ENCODE data around the gene TTYH2.
A peak's percentile ranks its signal among the peaks of the same experiment; 100 is the strongest.
"Not testable (repeated sequence)": the region's sequence is repeated elsewhere in the genome, so short reads cannot be mapped to it uniquely, and the experiment has no call there.

The TTYH2 gene

DNA sequence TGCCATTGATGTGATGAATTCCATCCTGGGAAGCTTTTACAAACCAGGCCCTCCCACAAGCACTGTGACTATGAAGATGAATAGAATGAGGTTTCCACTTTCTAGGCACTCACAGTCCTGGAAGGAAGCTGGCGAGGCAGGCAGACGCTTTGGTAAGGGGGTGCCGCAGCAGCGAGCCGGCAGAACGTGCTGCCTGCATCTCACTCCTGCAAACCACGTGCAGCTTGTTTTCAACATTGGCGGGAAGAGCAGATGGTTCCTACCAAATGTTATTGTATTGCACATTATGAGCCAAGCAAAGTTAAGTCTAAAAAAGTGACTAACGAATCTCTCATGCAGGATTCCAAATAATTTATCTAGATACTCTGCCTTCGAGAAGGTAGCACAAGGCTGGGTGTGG, 57.0 kb downstream of the TTYH2 start:
- DNase-seq = no peak

DNA sequence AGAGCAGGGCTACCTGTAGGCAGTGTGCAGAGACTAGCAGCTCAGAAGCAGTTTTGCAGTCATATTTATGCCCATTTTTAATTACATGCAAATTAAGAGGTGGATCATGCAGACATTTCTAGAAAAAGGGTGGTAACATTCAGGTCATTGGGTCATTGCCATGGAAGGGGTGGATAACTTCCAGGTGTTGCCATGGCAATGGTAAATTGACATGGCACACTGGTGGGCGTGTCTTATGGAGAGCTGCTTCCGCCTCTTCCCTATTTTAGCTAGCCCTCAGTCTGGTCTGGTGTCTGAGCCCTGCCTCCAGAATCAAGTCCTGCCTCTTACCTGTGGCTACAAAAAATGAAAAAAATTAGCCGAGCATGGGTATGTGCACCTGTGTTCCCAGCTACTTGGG, 57.9 kb downstream of the TTYH2 start:
- no peak for DNase-seq

DNA sequence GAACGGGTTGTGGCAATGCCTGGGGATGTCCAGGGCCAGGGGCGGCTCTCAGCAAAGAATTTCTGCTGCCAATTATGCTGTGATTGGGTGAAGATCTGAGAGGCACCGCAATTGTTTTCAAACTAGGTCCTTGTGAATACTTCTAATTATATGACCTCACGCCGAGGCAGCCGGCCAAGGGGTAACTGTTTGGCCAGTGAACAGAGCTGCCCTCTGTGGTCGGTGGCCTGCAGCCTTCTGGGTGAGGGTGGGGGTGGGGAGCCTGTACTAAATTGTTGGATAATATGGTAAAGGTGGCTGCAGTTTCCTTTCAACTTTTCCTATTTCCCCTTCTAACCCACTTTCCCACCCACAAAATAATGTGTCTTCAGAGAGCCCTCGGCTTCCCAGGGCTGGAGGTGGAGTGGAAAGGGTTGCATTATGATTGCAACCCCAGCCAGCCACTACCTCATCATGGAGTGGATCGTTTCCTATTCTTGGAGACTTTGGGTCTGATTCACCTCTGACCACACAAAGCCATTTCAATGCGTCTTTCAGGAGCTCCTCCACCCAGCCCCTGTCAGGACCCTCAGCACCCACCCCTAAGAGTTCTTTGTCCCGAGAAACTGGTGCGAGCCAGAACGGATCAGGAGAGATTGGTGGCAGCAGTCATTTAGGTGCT, 58.7 kb downstream of the TTYH2 start:
- DNase-seq = no peak

GRCh38 chr17:74272731-74273201, 59.4 kb downstream of the TTYH2 start:
- no peak for DNase-seq

DNA sequence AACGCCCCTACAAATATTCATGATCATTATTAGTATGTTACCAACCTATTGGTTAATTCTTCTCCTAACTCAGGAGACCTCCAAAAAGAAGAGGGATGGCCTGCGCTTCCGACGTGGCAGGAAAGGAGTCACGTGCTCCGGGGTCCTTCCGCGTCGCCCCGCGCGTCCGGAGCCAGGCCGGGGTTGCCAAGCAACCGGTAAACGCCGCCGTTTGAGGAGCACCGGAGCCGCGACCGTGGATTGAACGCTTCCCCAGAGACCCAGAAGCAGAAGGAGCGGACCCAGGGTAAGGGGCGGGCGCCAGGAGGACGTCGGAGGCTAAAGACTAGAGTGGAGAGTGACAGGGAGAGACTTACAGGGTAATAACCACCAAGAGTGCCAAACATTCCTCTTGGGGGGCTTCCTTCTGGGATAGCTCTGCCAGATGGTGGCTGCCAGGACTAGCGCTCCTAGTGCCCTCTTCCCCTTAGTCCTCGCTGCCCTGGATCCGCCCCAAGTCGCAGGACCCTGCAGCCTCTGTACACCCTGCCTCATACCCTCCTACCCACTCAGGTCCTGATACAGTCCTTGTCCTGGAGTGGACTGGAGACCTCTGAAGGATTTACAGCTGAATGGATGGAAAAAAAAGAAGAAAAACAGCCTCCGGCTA, 60.8 kb downstream of the TTYH2 start, which contains the start of gene DNAI2:
TSS of gene DNAI2 (plus strand) at position 175 of the 649 bp plus-strand sequence. CDS start 7,584 bp downstream, outside the sequence.
- no peak for DNase-seq

GRCh38 chr17:74274709-74275340, 61.5 kb downstream of the TTYH2 start:
- no peak for DNase-seq

DNA sequence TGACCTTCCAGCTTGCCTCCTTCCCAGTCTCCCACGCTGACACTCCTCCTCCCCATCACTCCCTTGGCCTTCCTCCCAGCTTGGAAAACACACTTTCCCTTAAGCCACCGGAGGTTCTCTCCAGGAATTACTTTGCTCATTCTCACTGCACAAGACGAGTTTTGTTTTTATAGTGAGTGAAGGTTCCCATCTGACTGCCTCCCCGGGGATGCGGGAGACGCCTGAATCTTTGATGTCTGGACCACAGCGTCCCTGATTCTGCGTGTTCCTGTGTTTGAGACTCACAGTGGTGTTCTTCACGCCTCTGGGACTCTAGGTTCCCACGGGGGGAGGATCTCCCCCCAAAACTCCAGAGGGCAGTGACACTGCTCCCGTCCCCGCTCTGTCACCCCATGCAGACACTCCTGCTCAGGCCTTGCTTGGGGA, 62.7 kb downstream of the TTYH2 start:
- DNase-seq = no peak

DNA sequence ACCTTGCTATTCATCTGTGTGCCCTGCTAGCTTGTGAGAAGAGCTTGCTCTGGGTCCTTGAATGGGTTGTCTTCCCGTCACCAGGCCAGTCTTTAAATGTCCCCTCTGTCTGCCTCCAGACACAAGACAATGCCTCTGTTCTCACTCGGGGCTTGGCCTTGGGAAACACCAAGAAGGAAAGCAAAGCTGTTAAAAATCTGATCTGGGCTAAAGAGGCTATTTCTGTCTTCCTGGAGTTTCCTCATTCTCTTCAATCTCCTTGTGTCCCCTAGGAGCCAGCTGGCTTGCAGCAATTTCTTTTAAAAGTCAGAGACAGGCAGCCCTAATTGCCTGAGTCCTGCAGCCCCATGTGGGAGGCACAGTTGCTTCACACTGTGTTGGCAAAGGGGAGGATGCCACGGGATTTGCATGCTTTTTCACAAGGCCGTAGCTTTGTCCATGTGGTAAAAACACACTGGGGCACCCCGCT, 63.2 kb downstream of the TTYH2 start:
- no peak for DNase-seq

DNA sequence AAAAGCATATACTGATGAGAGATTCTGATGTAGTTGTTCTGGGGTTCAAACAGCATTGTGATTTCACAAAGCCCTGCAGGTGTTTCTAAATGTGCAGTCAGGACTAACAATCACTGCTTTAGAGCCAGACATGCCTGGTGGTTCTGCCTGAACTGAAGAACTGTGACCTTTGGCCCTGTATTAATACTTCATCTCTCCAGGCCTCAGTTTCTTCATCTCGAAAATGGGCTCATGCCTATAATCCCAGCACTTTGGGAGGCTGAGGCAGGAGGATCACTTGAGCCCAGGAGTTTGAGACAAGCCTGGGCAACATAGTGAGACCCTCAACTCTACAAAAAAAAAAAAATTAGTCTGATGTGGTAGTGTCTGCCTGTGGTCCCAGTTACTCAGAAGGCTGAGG, 64.6 kb downstream of the TTYH2 start:
- no peak for DNase-seq

GRCh38 chr17:74279617-74280016, 66.2 kb downstream of the TTYH2 start:
- DNase-seq = not testable (repeated sequence)

- peak; percentile 30 for DNase-seq
These were observed 66.7 kb downstream of the TTYH2 start for GRCh38 chr17:74280093-74280513.

DNA sequence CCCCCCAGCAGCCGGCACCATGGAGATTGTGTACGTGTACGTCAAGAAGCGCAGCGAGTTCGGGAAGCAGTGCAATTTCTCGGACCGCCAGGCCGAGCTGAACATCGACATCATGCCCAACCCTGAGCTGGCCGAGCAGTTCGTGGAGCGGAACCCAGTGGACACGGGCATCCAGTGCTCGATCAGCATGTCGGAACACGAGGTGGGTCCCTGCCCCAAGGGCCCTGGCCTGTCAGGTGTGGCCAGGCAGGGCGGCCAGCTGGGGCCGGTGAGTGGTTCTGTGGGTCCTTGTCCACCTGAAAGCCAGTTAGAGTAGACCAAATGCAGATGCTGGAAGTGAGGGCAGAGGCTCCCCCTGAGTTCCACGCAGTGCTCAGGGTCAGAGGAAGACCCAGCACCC, 68.4 kb downstream of the TTYH2 start:
- no peak for DNase-seq

GRCh38 chr17:74282274-74282586, 68.9 kb downstream of the TTYH2 start:
- not testable (repeated sequence) for DNase-seq

DNA sequence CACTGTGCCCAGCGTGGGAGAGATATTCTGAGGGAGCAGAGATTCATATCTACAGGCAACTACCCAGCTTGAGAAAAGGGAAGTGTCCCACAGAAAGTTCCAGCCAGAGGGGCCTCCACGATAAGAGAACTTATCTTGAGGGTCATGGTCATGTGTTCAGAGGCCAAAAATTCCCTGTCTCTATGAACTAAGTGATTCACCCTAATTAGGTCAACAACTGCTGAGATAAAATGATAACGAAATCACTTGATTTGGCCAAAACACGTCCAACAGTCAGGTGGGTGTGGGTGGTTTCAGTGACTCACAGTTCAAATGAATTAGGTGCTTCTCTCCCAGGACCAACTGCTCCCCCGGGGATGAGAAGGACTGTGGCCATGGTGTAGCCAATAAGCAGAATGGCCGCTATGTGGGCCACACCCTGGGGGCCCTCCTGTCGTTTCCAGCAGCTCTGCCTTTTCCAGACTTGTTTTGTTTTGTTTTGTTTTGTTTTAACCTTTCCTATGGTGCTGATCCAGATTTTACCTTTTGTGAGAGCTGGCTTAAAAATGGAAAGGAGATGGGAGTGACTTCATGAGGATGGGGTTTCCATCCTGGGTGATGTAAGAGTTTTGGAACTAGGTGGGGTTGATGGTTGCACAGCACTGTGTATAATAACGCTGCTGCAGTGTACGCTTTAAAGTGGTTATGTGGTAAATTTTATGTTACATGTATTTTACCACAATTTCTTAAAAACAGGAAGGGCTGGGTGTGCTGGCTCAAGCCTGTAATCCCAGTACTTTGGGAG, 69.4 kb downstream of the TTYH2 start:
- DNase-seq = no peak

DNA sequence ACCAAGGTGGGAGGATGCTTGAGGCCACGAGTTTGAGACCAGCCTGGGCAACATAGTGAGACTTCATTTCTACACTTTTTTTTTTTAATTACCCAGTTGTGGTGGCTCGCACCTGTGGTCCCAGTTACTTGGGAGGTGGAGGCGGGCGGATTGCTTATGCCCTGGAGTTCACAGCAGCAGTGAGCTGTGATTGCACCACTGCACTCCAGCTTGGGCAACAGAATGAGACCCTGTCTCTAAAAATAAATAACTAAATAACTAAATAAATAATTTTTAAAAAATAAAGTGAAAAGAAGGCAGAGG, 70.0 kb downstream of the TTYH2 start:
- no peak for DNase-seq

GRCh38 chr17:74287031-74287602, 73.7 kb downstream of the TTYH2 start:
- DNase-seq = no peak

- DNase-seq = no peak
These were observed 75.4 kb downstream of the TTYH2 start for GRCh38 chr17:74288785-74289184.

DNA sequence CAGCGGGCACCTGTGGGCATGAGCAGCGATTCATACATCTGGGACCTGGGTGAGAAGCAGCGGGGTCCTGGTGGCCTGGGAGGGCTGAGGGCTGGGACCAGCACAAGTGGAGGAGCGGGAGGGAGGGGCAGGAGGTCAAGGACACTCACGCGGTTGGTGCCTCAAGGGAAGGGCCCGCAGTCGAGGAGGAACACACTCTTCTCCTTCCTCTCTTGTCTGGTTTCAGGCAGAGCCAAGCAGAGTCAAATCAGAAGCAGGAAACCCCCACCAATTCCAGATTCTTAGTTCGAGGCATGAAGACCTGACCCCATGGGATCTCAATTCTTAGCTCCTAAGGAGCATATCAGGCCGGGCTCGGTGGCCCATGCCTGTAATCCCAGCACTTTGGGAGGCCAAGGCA, 76.3 kb downstream of the TTYH2 start:
- no peak for DNase-seq

DNA sequence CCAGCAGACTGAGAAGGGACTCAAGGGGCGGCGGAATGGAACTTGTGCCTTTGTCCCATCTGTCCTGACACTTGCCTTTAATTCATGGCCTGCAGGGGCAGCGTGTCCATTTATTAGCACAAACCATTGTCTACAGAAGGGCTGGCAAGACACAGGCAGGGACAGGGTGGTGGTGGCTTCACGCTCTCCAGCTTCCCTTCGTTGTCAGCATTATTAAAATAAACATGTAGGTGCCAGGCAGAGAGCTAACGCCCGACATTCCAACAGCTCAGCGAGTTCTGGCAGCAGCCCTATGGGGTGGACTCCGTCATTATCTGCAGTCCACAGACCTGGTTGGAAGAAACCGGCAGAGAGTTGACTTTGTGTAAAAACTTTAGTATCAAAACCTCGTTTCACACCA, 77.0 kb downstream of the TTYH2 start:
- DNase-seq = no peak

GRCh38 chr17:74292495-74292894, 79.1 kb downstream of the TTYH2 start:
- DNase-seq = no peak

DNA sequence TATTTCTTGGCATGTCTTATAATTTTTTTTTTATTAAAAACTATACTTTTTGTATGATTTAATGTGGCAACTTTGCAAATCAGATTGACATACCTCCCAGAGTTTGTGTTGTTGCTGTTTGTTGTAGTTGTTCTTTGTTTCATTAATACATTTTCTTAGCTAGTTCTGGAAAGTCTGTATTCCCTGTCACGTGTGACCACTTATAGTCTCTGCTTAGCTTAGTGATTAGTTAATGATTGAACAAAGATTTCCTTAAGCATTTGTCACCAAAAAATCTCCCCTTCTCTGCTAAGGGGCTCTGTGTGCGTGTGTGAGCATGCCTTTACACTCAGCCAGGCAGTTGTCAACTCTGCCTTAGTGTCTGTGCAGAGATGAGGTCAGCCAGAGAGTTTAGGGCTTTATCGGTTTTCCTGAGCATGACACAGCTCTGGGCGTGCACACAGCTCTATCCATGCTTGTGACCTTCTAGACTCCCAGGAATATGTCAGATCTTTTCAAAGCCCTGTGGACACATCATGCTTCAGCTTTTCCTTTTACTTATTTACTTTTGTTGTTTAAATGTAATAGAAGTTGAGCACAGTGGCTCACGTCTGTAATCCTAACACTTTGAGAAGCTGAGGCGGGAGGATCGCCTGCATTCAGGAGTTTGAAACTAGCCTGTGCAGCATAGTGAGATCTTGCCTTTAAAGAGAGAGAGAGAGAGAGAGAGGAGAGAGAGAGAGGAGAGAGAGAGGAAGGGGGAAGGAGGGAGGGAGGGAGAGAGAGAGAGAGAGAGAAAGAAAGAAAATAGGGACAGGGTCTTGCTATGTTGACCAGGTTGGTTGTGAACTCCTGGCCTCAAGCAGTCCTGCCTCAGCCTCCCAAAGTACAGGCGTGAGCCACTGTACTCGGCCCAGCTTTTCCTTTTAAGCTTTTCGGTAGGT, 82.5 kb downstream of the TTYH2 start:
- DNase-seq = no peak

DNA sequence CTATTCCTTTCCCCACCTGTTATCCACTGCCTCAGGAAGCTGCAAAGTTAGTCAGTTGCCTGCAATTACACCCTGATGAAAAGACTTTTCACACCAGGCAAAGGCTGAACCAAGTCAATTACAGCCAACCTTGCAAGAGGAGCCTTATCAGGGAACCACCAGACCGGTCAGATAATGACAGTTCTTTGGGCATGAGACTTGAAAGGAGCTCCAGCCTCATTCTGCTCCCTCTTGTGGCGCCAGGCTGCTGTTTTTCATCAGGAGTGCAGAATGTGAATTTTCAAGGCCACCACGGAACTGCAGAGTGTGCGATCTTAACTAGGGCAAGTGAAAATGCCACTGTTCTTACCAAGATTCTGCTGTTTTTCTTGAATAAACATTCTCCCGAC, 83.2 kb downstream of the TTYH2 start:
- no peak for DNase-seq
